Activated CD4-positive, alpha-beta T cell treated with anti-CD3 and anti-CD28 coated beads for 36 hours (primary cell): ENCODE measurements around the gene OSBP2. TPM values are rescaled to one million over a fixed set of nuclear protein-coding genes. Genes with fewer than 3 reads are reported as not detected.
"Not testable (repeated sequence)": the region's sequence is repeated elsewhere in the genome, so short reads cannot be mapped to it uniquely, and the experiment has no call there.

Experiments used
- ATAC-seq: fragments of 200-7000 bp; cut with Tn5 transposase; one replicate; pipeline ENCODE4 v1.10.0; 2021; ENCODE audit warnings: mild to moderate bottlenecking, moderate library complexity
- CTCF ChIA-PET: fragments of 350-600 bp; sonication (Branson Sonifier 250); formaldehyde crosslinking; loops from one replicate; lab custom pipeline; 2021; ENCODE audit warnings: antibody characterized with exemption; lab: Charles Lee
- POLR2A ChIA-PET: fragments of 350-600 bp; sonication (Branson Sonifier 250); formaldehyde crosslinking; loops from one replicate; lab custom pipeline; 2021; ENCODE audit warnings: antibody characterized with exemption, inconsistent platforms; lab: Charles Lee
- DNase-seq: peaks from one replicate; pipeline ENCODE4 v3.0.0-alpha.2; 2020
- H3K27ac Mint-ChIP-seq: one replicate; pipeline ENCODE4 v1.8.0; 2021; ENCODE audit warnings: mixed read lengths
- H3K27me3 Mint-ChIP-seq: one replicate; pipeline ENCODE4 v1.8.0; 2021; ENCODE audit warnings: mixed read lengths
- H3K36me3 Mint-ChIP-seq: one replicate; pipeline ENCODE4 v1.8.0; 2021; ENCODE audit warnings: low read depth, mixed read lengths
- H3K4me1 Mint-ChIP-seq: one replicate; pipeline ENCODE4 v1.8.0; 2021; ENCODE audit warnings: mixed read lengths
- H3K4me3 Mint-ChIP-seq: one replicate; pipeline ENCODE4 v1.8.0; 2021; ENCODE audit warnings: mild to moderate bottlenecking, moderate library complexity, mixed read lengths
- H3K9me3 Mint-ChIP-seq: one replicate; pipeline ENCODE4 v1.8.0; 2021; ENCODE audit warnings: low read depth, mixed read lengths
- intact Hi-C, 2 experiments: fragments of 100-400 bp; cut with DNase I in 1 of 2; cut with micrococcal nuclease in 1 of 2; formaldehyde crosslinking; loops; one replicate each; pipeline versions ENCODE4 v1.14.2 to v1.15.1; 2022 to 2024; cut with DNase I, micrococcal nuclease
- total RNA-seq, 2 experiments: library from RNA; stranded (reverse); gene quantifications; one replicate each; pipeline ENCODE4 v1.2.3, GENCODE V29; 2021

OSBP2 gene
- total RNA-seq, 2 experiments from 2014 or later, result 1.2 to 1.4 TPM

DNA sequence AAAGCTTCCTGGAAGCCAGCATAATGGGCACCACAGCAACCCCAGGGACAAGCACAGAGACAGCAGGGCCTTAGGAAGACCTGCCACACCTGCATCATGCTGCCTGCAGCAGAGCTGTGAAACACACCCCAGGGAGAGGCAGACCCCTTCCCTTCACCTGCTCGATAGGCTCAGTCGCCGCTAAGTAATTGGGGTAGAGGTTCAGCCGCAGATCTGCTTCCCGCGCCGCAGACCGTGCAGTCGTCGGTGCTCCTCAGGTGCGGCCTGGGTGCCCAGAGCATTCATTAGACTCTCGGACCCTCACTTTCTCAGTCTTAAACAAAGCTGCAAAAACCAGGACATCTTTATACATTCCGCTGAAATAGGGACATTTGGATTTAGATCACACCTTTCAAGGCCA lies 29.9 kb upstream of the OSBP2 start:
- Mint-ChIP-seq H3K4me1 (peaks cover 19% of the 10 kb centered on the region), H3K36me3 (peaks cover 16% of the 10 kb centered on the region), H3K27me3 (peaks cover 3% of the 10 kb centered on the region), H3K4me3 (no peak overlapping the region), H3K9me3 (no peaks in the 10 kb centered on the region), H3K27ac (no peak overlapping the region)
- ATAC-seq (no peak), DNase-seq (no peak)
- ChIA-PET POLR2A (no interaction called here), CTCF (no interaction called here)
- intact Hi-C loops, result no loop called here

DNA sequence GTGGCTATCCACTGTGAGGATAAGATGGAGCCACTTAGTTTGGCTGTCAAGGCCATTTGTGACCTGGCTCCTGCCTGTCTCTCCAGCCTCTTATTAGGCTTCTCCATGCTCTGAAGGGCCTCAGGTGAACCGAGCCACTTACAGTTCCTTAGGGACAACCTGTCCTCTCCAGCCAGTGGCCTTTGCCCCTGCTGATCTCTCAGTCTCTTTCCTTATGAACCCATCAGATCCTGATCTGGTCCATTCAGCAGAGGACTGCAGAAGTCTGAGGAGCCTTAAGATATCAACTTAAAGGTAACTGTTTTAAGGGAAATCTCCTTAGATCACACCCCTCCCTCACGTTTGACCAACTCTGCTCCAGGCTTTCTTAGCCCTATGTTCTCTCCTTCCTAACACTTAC lies 29.4 kb upstream of the OSBP2 start:
- Mint-ChIP-seq H3K9me3 (no peaks in the 10 kb centered on the region), H3K27ac (no peak overlapping the region), H3K4me1 (peaks cover 19% of the 10 kb centered on the region), H3K36me3 (peaks cover 14% of the 10 kb centered on the region), H3K27me3 (peaks cover 3% of the 10 kb centered on the region), H3K4me3 (no peak overlapping the region)
- ATAC-seq (no peak), DNase-seq (no peak)
- POLR2A ChIA-PET, result no interaction called here
- intact Hi-C loops, result no loop called here
- CTCF ChIA-PET, result no interaction called here

DNA sequence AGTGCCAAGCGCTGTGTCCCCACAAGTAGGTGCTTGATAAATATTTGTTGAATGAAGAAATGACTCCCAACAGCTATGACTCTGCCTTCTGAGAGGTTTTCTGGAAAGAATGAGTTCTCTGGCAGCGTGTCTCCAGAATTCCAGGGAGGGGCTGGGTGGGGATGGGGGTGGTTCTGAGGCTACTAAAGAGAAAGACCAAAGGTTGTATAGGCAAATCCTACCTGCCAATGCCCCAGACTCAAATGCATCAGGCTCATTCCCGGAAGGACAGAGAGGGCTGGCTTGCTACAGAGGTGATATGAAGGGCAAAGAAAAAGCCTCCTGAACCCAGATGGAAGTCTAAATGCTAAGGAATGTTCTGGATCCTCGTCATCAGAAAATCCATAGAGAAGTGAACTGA lies 28.9 kb upstream of the OSBP2 start:
- intact Hi-C loops, result no loop called here
- Mint-ChIP-seq H3K27ac (no peak overlapping the region), H3K36me3 (peaks cover 14% of the 10 kb centered on the region), H3K9me3 (no peaks in the 10 kb centered on the region), H3K27me3 (peaks cover 3% of the 10 kb centered on the region), H3K4me3 (no peak overlapping the region), H3K4me1 (peaks cover 19% of the 10 kb centered on the region)
- ATAC-seq, result no peak
- CTCF ChIA-PET, result interaction anchor here (2.3 kb wide), 1 partner anchor 31 kb away, joined by 12 read pairs; the partner anchor contains the start of gene SLC35E4
- POLR2A ChIA-PET, result no interaction called here
- no peak for DNase-seq

DNA sequence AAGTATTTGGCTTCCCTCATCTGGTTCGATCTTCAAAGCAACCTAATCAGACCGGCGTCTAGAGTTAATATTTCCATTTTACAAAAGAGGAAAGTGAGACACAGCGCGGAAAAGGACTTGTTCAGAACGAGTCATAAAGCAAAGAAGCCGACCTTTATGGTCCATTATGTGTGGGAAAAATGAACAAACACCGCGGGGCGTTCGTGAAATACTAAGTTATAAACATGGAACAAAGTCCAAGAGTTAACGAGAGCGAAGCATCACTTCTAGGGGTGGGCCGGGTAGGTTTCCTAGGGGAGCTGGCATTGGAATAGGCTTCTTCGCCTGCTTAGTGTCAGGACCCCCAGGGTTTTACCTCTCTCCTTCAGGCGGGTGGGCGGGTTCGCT lies 27.6 kb upstream of the OSBP2 start:
- peaks cover 13% of the 10 kb centered on the region for H3K36me3 Mint-ChIP-seq
- POLR2A ChIA-PET, result interaction anchor here (1.0 to 1.3 kb wide), 3 partner anchors 17 to 31 kb away, joined by 3 read pairs; partner anchors contain the start of gene SLC35E4

DNA sequence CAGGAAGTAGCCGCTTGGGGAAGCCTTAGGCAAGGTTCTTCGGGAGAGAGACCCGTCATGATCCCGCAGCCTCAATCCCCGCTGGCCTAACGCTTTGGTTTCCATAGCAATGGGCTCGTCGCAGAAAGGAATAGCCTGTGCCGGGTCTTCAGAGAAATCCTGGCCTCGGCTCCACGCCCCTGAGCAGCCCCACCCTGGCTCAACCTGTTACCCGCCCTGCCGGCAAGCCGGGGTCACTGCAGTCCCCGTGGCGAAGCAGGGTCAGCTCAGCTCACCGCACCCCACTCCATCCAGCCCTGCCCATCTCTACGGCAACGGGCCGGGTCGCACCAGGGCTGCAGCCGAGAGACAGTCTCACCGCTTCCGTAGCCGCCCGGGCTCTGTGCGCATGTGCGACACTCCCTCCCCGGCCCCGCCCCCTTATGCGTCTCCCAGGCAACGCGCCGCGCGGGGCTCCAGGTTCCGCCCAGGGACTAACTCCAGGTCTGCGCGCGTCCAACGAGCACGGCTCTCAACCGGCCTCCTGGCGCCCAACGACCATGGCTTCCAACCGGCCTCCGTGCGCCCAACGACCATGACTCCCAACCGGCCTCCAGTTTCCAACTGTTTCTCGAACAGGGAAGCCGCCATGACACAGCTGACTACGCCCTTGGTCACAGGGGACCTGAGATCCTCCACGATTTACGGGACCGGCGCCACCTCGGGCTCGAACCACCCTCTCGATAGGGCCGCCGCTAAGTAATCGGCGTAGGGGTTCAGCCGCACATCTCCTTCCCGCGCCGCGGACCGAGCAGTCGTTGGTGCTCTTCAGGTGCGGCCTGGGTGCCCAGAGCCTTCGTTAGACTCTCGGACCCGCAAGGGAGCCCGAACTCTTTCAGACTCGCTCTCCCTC lies 26.9 kb upstream of the OSBP2 start, which contains the start of gene DUSP18:
Gene DUSP18 (minus strand): TSS at position 382 of the 892 bp plus-strand sequence. CDS start 3,872 bp downstream, outside the sequence.
- Mint-ChIP-seq H3K4me3 (peak within 1 kb of the TSS; percentile 92), H3K27me3 (peaks cover 3% of the 10 kb centered on the region), H3K27ac (peak within 1 kb of the TSS; percentile 69), H3K36me3 (peaks cover 13% of the 10 kb centered on the region), H3K4me1 (peaks cover 19% of the 10 kb centered on the region), H3K9me3 (no peaks in the 10 kb centered on the region)
- CTCF ChIA-PET, result interaction anchor here (0.8 to 2.3 kb wide), 4 partner anchors 17 to 87 kb away, joined by 5 to 12 read pairs (median 8); partner anchors contain the start of gene SLC35E4
- POLR2A ChIA-PET, result interaction anchor here (1.0 to 1.3 kb wide), 3 partner anchors 18 to 32 kb away, joined by 3 read pairs; partner anchors contain the start of gene SLC35E4
- peak; percentile 94 for ATAC-seq
- intact Hi-C loops, result loop anchor here (1.0 kb wide), 5 partner anchors 18 to 75 kb away; partner anchors contain the start of genes OSBP2 (in 1 of the 2) and SLC35E4 (in 1 of the 2)
- DNase-seq, result peak; percentile 96

More for the DNA sequence above, 27.6 kb upstream of the OSBP2 start:
- H3K27me3 Mint-ChIP-seq, result peaks cover 3% of the 10 kb centered on the region
- peak overlapping the region; percentile 69 for H3K27ac Mint-ChIP-seq
- peak overlapping the region; percentile 92 for H3K4me3 Mint-ChIP-seq
- intact Hi-C loops, result loop anchor here (1.0 kb wide), 5 partner anchors 18 to 75 kb away; partner anchors contain the start of genes OSBP2 (in 1 of the 2) and SLC35E4 (in 1 of the 2)
- no peaks in the 10 kb centered on the region for H3K9me3 Mint-ChIP-seq
- peaks cover 19% of the 10 kb centered on the region for H3K4me1 Mint-ChIP-seq
- DNase-seq (no peak), ATAC-seq (peak; percentile 14)
- CTCF ChIA-PET, result interaction anchor here (0.8 to 2.3 kb wide), 3 partner anchors 17 to 32 kb away, joined by 7 to 12 read pairs (median 8); partner anchors contain the start of gene SLC35E4

DNA sequence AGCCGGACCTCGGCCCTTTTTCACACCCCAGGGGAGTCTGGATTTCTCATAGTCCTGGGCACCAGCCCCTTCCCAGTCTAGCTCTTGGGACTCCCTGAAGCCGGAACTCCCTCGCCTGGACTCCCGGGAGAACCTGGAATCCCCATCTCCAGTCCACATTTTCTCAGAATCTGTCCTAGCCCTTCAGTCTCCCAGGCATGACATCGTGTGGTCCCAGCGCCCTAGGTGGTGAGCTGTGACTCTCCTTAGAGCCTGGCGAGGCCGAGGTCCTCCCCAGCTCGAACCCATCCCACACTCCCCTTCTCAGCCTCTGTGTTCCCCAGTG lies 26.3 kb upstream of the OSBP2 start:
- ChIA-PET CTCF (interaction anchor here (1.1 to 2.2 kb wide), 2 partner anchors 25 to 87 kb away, joined by 5 to 8 read pairs; no protein-coding TSS in a partner anchor), POLR2A (no interaction called here)
- H3K36me3 Mint-ChIP-seq, result peaks cover 7% of the 10 kb centered on the region

DNA sequence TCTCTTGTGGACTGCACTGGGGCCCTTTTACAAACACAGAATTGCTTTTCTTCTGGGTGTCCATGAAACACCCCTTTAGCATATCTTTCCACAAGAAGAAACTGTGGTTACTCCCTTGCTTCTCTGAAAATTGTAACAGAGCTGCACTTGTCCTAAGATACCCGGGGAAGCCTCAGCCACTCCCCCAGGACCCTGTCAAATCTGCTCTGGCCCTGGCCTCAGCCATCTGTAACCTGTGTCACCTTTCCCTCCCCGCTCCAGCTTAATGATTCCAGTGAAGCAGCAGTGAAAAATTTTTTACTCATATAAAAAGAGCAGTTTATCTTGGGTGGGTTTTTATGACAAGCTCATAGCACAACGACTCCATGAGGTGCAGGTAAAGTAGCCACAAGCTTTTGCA lies 23.6 kb upstream of the OSBP2 start:
- H3K27ac Mint-ChIP-seq, result no peak overlapping the region
- H3K4me3 Mint-ChIP-seq, result no peak overlapping the region
- no peak for DNase-seq
- ChIA-PET CTCF (interaction anchor here (0.6 kb wide), 1 partner anchor 635 kb away, joined by 3 read pairs; no protein-coding TSS in a partner anchor), POLR2A (interaction anchor here (0.8 kb wide), 1 partner anchor 19 kb away, joined by 3 read pairs; no protein-coding TSS in a partner anchor)
- peaks cover 1% of the 10 kb centered on the region for H3K36me3 Mint-ChIP-seq
- H3K27me3 Mint-ChIP-seq, result peaks cover 3% of the 10 kb centered on the region
- H3K9me3 Mint-ChIP-seq, result no peaks in the 10 kb centered on the region
- no peak for ATAC-seq
- intact Hi-C loops, result no loop called here
- H3K4me1 Mint-ChIP-seq, result peaks cover 14% of the 10 kb centered on the region

More for the DNA sequence above, 26.3 kb upstream of the OSBP2 start:
- Mint-ChIP-seq H3K4me3 (peak overlapping the region; percentile 92), H3K27ac (no peak overlapping the region), H3K4me1 (peaks cover 19% of the 10 kb centered on the region), H3K9me3 (no peaks in the 10 kb centered on the region), H3K27me3 (peaks cover 3% of the 10 kb centered on the region)
- intact Hi-C loops, result no loop called here
- DNase-seq, result no peak
- ATAC-seq, result no peak

DNA sequence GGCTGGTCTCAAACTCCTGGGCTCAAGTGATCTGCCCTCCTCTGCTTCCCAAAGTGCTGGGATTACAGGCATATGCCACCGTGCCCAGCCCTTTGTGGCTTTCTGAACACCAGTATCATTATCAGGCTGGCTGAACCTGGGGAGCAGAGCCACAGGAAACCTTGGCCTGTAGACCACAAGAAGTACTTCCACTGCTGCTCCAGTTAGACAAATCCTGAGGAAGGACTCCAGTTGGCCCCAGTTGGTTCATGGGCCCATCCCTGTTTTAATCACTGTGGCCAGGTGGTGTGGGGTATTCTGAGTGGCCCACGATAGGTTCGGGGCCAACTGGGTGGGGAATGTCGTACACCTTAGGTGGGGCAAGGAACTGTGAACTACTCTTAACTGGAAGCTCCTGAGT lies 21.5 kb upstream of the OSBP2 start:
- ATAC-seq, result no peak
- intact Hi-C loops, result no loop called here
- Mint-ChIP-seq H3K36me3 (no peaks in the 10 kb centered on the region), H3K4me1 (peaks cover 5% of the 10 kb centered on the region), H3K9me3 (no peaks in the 10 kb centered on the region), H3K27me3 (peaks cover 6% of the 10 kb centered on the region), H3K27ac (no peak overlapping the region), H3K4me3 (no peak overlapping the region)
- no peak for DNase-seq
- CTCF ChIA-PET, result interaction anchor here (0.6 kb wide), 1 partner anchor 20 kb away, joined by 3 read pairs; no protein-coding TSS in a partner anchor
- POLR2A ChIA-PET, result no interaction called here

DNA sequence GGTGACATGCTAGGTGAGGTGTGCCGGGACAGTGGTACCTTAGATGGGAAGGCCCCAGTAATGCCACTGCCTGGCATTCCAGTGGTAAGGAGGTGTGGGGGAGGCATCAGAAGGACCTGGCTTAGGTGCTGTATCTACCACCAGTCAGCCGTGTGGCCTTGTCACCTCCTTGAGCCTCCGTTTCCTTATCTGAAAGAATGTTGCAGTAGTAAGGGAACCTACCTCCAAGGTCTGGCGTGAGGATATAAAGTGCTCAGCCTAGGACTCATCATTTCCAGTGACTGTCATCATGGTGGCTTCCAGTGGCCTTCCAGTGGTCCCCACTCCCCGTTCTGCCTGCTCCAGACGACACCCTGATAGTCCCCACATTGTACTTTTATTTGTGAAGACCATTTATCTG lies 20.2 kb upstream of the OSBP2 start:
- ChIA-PET CTCF (interaction anchor here (0.6 to 0.7 kb wide), 2 partner anchors 40 to 189 kb away, joined by 4 read pairs; no protein-coding TSS in a partner anchor), POLR2A (no interaction called here)
- Mint-ChIP-seq H3K27ac (no peak overlapping the region), H3K4me1 (no peaks in the 10 kb centered on the region), H3K36me3 (no peaks in the 10 kb centered on the region), H3K4me3 (no peak overlapping the region), H3K27me3 (peaks cover 9% of the 10 kb centered on the region), H3K9me3 (no peaks in the 10 kb centered on the region)
- ATAC-seq, result no peak
- DNase-seq, result no peak
- intact Hi-C loops, result no loop called here

DNA sequence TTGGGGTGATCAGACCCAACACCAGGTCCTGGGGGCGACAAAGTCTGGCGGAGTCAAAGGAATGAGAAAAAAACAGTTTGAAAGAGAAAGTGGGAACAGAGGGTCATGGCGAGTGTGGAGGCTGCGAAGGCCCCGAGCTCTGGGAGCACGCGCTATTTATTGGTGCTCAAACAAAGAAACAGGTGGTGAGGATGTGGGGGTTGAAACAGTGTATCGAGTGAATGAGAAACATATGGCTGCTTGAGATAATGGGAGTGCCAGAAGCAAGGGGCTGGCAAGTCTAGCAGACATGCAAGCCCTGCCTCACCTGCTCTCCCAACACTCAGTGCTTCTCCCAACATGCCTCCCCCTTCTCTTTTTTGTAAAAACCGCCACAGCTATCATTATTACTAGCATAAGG lies 19.2 kb upstream of the OSBP2 start:
- intact Hi-C loops, result no loop called here
- H3K9me3 Mint-ChIP-seq, result no peaks in the 10 kb centered on the region
- DNase-seq (no peak), ATAC-seq (no peak)
- H3K4me1 Mint-ChIP-seq, result no peaks in the 10 kb centered on the region
- CTCF ChIA-PET, result interaction anchor here (0.7 to 0.8 kb wide), 2 partner anchors 13 to 41 kb away, joined by 4 read pairs; no protein-coding TSS in a partner anchor
- no peaks in the 10 kb centered on the region for H3K36me3 Mint-ChIP-seq
- POLR2A ChIA-PET, result no interaction called here
- H3K27me3 Mint-ChIP-seq, result peaks cover 10% of the 10 kb centered on the region
- no peak overlapping the region for H3K4me3 Mint-ChIP-seq
- H3K27ac Mint-ChIP-seq, result no peak overlapping the region

DNA sequence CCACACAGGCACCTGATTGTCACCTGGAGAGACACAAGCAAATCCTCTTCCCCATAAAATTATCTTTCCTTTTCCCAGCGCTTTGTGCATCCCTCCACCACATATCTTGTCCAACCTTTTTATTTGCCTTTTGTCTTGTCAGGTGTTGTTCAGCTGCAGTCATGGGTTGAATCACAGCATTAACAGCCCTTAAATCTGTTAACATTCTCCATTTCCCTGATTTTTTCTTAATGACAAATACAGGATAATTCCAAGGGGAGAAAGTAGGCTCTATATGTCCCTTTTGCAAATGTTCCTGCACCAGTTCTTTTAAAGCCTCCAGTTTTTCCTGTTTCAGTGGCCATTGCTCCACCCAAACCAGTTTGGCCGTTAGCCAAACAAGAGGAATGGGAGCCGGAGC lies 18.1 kb upstream of the OSBP2 start:
- POLR2A ChIA-PET, intact Hi-C loops, H3K27ac Mint-ChIP-seq, ATAC-seq, H3K4me3 Mint-ChIP-seq, H3K27me3 Mint-ChIP-seq, H3K9me3 Mint-ChIP-seq, DNase-seq, H3K4me1 Mint-ChIP-seq, CTCF ChIA-PET, H3K36me3 Mint-ChIP-seq: not testable (repeated sequence)
